GM12878 (cell line): ENCODE data around the gene STX10. TPM values are rescaled to one million over a fixed set of nuclear protein-coding genes. Genes with fewer than 3 reads are reported as not detected.

Source experiments
- ATF3 ChIP-seq: IDR thresholded peaks from 2 replicates; pipeline ENCODE4 v1.6.1; 2011; ENCODE audit warnings: low read depth, mild to moderate bottlenecking, low read length, moderate library complexity, borderline replicate concordance; ENCODE audit errors: extremely low read depth
- BACH1 ChIP-seq: fragments of 450-650 bp; IDR thresholded peaks from 2 replicates; pipeline ENCODE4 v1.6.1; 2017; ENCODE audit warnings: mild to moderate bottlenecking, borderline replicate concordance
- BRCA1 ChIP-seq: IDR thresholded peaks from 2 replicates; pipeline ENCODE4 v1.6.1; 2011; ENCODE audit warnings: low read depth, low read length, improper control_type of control experiment
- CHD1 ChIP-seq: IDR thresholded peaks from 2 replicates; pipeline ENCODE4 v1.6.1; 2012; ENCODE audit warnings: low read depth, low read length, improper control_type of control experiment
- CUX1 ChIP-seq: IDR thresholded peaks from 2 replicates; pipeline ENCODE4 v1.6.1; 2012; ENCODE audit warnings: improper control_type of control experiment, low read depth, low read length; ENCODE audit not compliant: insufficient replicate concordance
- E2F8 ChIP-seq: fragments of 450-650 bp; IDR thresholded peaks from 2 replicates; pipeline ENCODE4 v1.6.1; 2018; ENCODE audit warnings: mild to moderate bottlenecking, low read depth, moderate library complexity; ENCODE audit not compliant: partially characterized antibody
- FOXM1 ChIP-seq: IDR thresholded peaks from 2 replicates; pipeline ENCODE4 v1.6.1; 2012; ENCODE audit warnings: low read depth, mild to moderate bottlenecking, inconsistent platforms, low read length, moderate library complexity
- HDGF ChIP-seq: fragments of 450-650 bp; IDR thresholded peaks from 2 replicates; pipeline ENCODE4 v1.6.1; 2016; ENCODE audit warnings: antibody characterized with exemption
- IKZF1 ChIP-seq: fragments of 450-650 bp; conservative IDR thresholded peaks from 2 replicates; pipeline ENCODE4 v1.6.1; 2017; ENCODE audit warnings: antibody characterized with exemption, mild to moderate bottlenecking
- MAX ChIP-seq: IDR thresholded peaks from 2 replicates; pipeline ENCODE4 v1.6.1; 2012; ENCODE audit warnings: low read depth, low read length, improper control_type of control experiment
- PML ChIP-seq: IDR thresholded peaks from 2 replicates; pipeline ENCODE4 v1.6.1; 2012; ENCODE audit warnings: low read length, inconsistent platforms
- RAD51 ChIP-seq: fragments of 450-650 bp; IDR thresholded peaks from 2 replicates; pipeline ENCODE4 v1.6.1; 2016; ENCODE audit warnings: moderate library complexity, mild to moderate bottlenecking, inconsistent platforms
- RCOR1 ChIP-seq: conservative IDR thresholded peaks from 2 replicates; pipeline ENCODE4 v1.6.1; 2012; ENCODE audit warnings: low read depth, low read length, improper control_type of control experiment
- ZBTB11 ChIP-seq: fragments of 450-650 bp; formaldehyde crosslinking; IDR thresholded peaks from 2 replicates; pipeline ENCODE4 v1.5.0; 2022; ENCODE audit warnings: mild to moderate bottlenecking, missing genetic modification characterization
- ZBTB33 ChIP-seq: fragments of 450-650 bp; IDR thresholded peaks from 2 replicates; pipeline ENCODE4 v1.6.1; 2017; ENCODE audit warnings: mild to moderate bottlenecking
- polyA plus RNA-seq, 11 experiments: library from polyadenylated mRNA; depleted of rRNA in 4 of 11; unstranded in 6 of 11; stranded (reverse) in 5 of 11; fragments of >200 nt; fragmentation: Nextera tagmentation in 4 of 11; fragmentation: Illumina TruSeq in 1 of 11; extraction: Ambion mirVana in 4 of 11; extraction: Trizol in 1 of 11; gene quantifications; 1 replicate in 1 of 11; 2 replicates in 10 of 11; pipeline versions ENCODE4 v1.2.1 to v1.2.3, GENCODE V29; 2011 to 2016; ENCODE audit warnings: inconsistent platforms in 2 of 11, missing spikeins in 2 of 11, low read depth in 1 of 11
- total RNA-seq, 4 experiments: library from RNA; depleted of rRNA in 3 of 4; stranded (reverse); fragments of >200 nt in 3 of 4; fragmentation: Illumina TruSeq in 1 of 4; extraction: Trizol in 1 of 4; gene quantifications; 2 replicates each; pipeline versions ENCODE4 v1.2.1 to v1.2.3, GENCODE V29; 2013 to 2021

STX10 gene
- total and polyA plus RNA-seq, 10 of the 15 experiments (the other 5 are each of a cell fraction or from before 2014, with no cell fraction given) = 0.56 to 76.1 (median 47.6) TPM

- TF ChIP-seq CUX1 (no peak), ZBTB33 (no peak), ATF3 (no peak), PML (no peak), ZBTB11 (CRISPR knock-in tag) (no peak), RAD51 (peak; percentile 68; the same call in 1 of the 2 replicates), BRCA1 (no peak), E2F8 (peak; percentile 96), MAX (peak; percentile 92), RCOR1 (no peak), IKZF1 (peak; percentile 98), CHD1 (no peak), BACH1 (peak; percentile 86), HDGF (no peak), FOXM1 (no peak)
These were observed 1.6 kb upstream of the STX10 start (continued) for GRCh38 chr19:13151605-13152355.
